Measurements from ENCODE around the gene PRELID2. TPM values are rescaled to one million over a fixed set of nuclear protein-coding genes. Genes with fewer than 3 reads are reported as not detected.

The PRELID2 gene
- polyA plus RNA-seq, 3 donors, result 0.77 to 2.0 (median 1.5) TPM

- no peak overlapping the region for H3K4me3 ChIP-seq (replicated peaks in 1 of 3; ENCODE audit: low read depth in 2 of 3, low read length in 3 of 3)
- Mint-ChIP-seq H3K27ac (no peak overlapping the region), H3K4me3 (no peak overlapping the region), H3K9me3 (peaks cover 1 to 10% (median 5%) of the 10 kb centered on the region in 7 donors), H3K36me3 (peaks cover 4% of the 10 kb centered on the region in 2 donors), H3K27me3 (ENCODE audit: low read depth in 3 of 3) (no peaks in the 10 kb centered on the region), H3K4me1 (peaks cover 2% of the 10 kb centered on the region)
- H3K27me3 ChIP-seq (ENCODE audit: control insufficient read depth in 2 of 2, insufficient read depth in 2 of 2, low read length in 2 of 2), result no peaks in the 10 kb centered on the region
- TF ChIP-seq, protein P1, sequence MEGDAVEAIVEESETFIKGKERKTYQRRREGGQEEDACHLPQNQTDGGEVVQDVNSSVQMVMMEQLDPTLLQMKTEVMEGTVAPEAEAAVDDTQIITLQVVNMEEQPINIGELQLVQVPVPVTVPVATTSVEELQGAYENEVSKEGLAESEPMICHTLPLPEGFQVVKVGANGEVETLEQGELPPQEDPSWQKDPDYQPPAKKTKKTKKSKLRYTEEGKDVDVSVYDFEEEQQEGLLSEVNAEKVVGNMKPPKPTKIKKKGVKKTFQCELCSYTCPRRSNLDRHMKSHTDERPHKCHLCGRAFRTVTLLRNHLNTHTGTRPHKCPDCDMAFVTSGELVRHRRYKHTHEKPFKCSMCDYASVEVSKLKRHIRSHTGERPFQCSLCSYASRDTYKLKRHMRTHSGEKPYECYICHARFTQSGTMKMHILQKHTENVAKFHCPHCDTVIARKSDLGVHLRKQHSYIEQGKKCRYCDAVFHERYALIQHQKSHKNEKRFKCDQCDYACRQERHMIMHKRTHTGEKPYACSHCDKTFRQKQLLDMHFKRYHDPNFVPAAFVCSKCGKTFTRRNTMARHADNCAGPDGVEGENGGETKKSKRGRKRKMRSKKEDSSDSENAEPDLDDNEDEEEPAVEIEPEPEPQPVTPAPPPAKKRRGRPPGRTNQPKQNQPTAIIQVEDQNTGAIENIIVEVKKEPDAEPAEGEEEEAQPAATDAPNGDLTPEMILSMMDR (IDR thresholded peaks at IDR 0.05), result no peak
- intact Hi-C loops (cut with micrococcal nuclease), result no loop called here
- H3K79me2 ChIP-seq (ENCODE audit: insufficient read depth, low read length), result no peaks in the 10 kb centered on the region
- no peaks in the 10 kb centered on the region for H3K4me1 ChIP-seq (ENCODE audit: control insufficient read depth in 1 of 2, insufficient read depth in 2 of 2, low read length in 2 of 2)
- no CpG with 5 or more reads among the region's 1 CpG for WGBS (ENCODE audit: insufficient coverage)
- DNase-seq, result no peak
- peaks cover 0 to 13% of the 10 kb centered on the region in 2 donors for H3K9me3 ChIP-seq (replicated peaks in 1 of 2; ENCODE audit: control insufficient read depth in 1 of 2, insufficient read depth in 1 of 2, low read length in 2 of 2)
- H3K36me3 ChIP-seq (replicated peaks in 1 of 2; ENCODE audit: control insufficient read depth in 1 of 2, insufficient read depth in 2 of 2, low read length in 2 of 2), result no peaks in the 10 kb centered on the region
- no peak overlapping the region for H3K9ac ChIP-seq (ENCODE audit: insufficient read depth, low read length, poor library complexity, severe bottlenecking)
- no peaks in the 10 kb centered on the region for H4K20me1 ChIP-seq (ENCODE audit: insufficient read depth, low read length)
- H3K4me2 ChIP-seq (replicated peaks; ENCODE audit: extremely low read depth, low read length, poor library complexity, severe bottlenecking), result no peak overlapping the region
- no peak overlapping the region for H3K27ac ChIP-seq (ENCODE audit: low read depth in 1 of 2, low read length in 2 of 2)
- no peak overlapping the region for H2AFZ ChIP-seq (ENCODE audit: insufficient read depth, low read depth, low read length, poor library complexity, severe bottlenecking)
Observed at GRCh38 chr5:145774442-145774841, 60.7 kb downstream of the PRELID2 start.

GRCh38 chr5:145772466-145772865, 62.7 kb downstream of the PRELID2 start:
- Histone ChIP-seq H3K79me2 (ENCODE audit: insufficient read depth, low read length) (no peaks in the 10 kb centered on the region), H3K4me3 (replicated peaks in 1 of 3; ENCODE audit: low read depth in 2 of 3, low read length in 3 of 3) (no peak overlapping the region), H3K9me3 (replicated peaks in 1 of 2; ENCODE audit: control insufficient read depth in 1 of 2, insufficient read depth in 1 of 2, low read length in 2 of 2) (peaks cover 0 to 1% of the 10 kb centered on the region in 2 donors), H3K36me3 (replicated peaks in 1 of 2; ENCODE audit: control insufficient read depth in 1 of 2, insufficient read depth in 2 of 2, low read length in 2 of 2) (no peaks in the 10 kb centered on the region), H3K9ac (ENCODE audit: insufficient read depth, low read length, poor library complexity, severe bottlenecking) (no peak overlapping the region), H3K4me1 (ENCODE audit: control insufficient read depth in 1 of 2, insufficient read depth in 2 of 2, low read length in 2 of 2) (no peaks in the 10 kb centered on the region), H3K27me3 (ENCODE audit: control insufficient read depth in 2 of 2, insufficient read depth in 2 of 2, low read length in 2 of 2) (no peaks in the 10 kb centered on the region), H3K4me2 (replicated peaks; ENCODE audit: extremely low read depth, low read length, poor library complexity, severe bottlenecking) (no peak overlapping the region), H4K20me1 (ENCODE audit: insufficient read depth, low read length) (no peaks in the 10 kb centered on the region), H3K27ac (ENCODE audit: low read depth in 1 of 2, low read length in 2 of 2) (no peak overlapping the region), H2AFZ (ENCODE audit: insufficient read depth, low read depth, low read length, poor library complexity, severe bottlenecking) (no peak overlapping the region)
- no peak for DNase-seq
- Mint-ChIP-seq H3K4me3 (no peak overlapping the region), H3K9me3 (peaks cover 0 to 11% (median 5%) of the 10 kb centered on the region in 7 donors), H3K27me3 (ENCODE audit: low read depth in 3 of 3) (no peaks in the 10 kb centered on the region), H3K4me1 (peaks cover 2% of the 10 kb centered on the region), H3K36me3 (peaks cover under 1 to 2% of the 10 kb centered on the region in 2 donors), H3K27ac (no peak overlapping the region)
- TF ChIP-seq, protein P1 (IDR thresholded peaks at IDR 0.05), result no peak
- intact Hi-C loops (cut with micrococcal nuclease), result no loop called here
